ENCODE results near the gene ACTR1B.

- TF ChIP-seq, protein P1, sequence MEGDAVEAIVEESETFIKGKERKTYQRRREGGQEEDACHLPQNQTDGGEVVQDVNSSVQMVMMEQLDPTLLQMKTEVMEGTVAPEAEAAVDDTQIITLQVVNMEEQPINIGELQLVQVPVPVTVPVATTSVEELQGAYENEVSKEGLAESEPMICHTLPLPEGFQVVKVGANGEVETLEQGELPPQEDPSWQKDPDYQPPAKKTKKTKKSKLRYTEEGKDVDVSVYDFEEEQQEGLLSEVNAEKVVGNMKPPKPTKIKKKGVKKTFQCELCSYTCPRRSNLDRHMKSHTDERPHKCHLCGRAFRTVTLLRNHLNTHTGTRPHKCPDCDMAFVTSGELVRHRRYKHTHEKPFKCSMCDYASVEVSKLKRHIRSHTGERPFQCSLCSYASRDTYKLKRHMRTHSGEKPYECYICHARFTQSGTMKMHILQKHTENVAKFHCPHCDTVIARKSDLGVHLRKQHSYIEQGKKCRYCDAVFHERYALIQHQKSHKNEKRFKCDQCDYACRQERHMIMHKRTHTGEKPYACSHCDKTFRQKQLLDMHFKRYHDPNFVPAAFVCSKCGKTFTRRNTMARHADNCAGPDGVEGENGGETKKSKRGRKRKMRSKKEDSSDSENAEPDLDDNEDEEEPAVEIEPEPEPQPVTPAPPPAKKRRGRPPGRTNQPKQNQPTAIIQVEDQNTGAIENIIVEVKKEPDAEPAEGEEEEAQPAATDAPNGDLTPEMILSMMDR (IDR thresholded peaks at IDR 0.05; ENCODE audit: insufficient read depth, low read length, poor library complexity, severe bottlenecking) = no peak
- TF ChIP-seq EZH2phosphoT487 (conservative IDR thresholded peaks at IDR 0.05; ENCODE audit: low read length) = no peak
Measured at GRCh38 chr2:97661927-97662326, 1.9 kb downstream of the ACTR1B start.

Data from SU-DHL-6 (cell line).